ELF-1 (cell line): Measurements from ENCODE around the gene LRP3.
"Not testable (repeated sequence)": the region's sequence is repeated elsewhere in the genome, so short reads cannot be mapped to it uniquely, and the experiment has no call there.

ENCODE experiments used
- DNase-seq: peaks from one replicate; pipeline ENCODE4 v3.0.0-alpha.2; 2016; ENCODE audit warnings: low read depth, low spot score

Gene LRP3

DNA sequence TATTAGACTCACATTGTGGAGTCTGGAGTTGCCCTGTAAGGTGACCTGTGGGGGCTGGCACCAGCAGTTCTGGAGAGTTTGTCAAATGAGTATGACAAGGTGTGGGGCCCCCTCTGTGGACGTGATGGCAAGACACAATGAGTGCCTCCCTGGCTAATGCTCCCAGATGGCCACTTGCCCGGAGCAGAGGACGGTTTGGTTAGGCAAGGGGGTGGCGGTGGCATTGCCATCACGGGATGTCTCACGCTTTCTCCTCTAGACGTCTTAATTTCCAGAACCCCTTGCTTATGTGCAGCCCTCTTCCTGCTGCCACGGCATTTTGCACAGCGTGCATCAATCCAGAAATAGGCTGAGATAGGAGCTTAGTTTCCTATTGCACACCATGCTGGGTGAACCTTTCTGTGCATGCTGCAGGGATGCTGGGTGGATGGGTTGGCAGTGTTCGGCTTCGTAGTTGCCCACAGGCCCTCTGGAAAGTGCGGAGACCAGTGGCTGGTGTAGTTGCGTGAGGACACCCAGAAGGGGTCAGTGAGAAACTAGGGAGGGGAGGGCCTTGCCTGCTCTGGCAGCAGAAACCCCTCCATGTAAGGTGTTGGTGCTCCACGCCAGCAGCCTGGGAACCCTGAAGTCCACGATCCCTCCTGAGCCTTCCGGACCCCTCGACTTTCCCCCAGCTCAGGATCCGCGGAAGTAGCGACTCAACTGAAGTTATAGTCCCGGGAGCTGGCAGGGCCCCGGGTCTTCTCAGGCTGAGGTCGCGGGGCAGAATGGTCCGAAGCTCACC lies 18.1 kb upstream of the LRP3 start:
- no peak for DNase-seq

DNA sequence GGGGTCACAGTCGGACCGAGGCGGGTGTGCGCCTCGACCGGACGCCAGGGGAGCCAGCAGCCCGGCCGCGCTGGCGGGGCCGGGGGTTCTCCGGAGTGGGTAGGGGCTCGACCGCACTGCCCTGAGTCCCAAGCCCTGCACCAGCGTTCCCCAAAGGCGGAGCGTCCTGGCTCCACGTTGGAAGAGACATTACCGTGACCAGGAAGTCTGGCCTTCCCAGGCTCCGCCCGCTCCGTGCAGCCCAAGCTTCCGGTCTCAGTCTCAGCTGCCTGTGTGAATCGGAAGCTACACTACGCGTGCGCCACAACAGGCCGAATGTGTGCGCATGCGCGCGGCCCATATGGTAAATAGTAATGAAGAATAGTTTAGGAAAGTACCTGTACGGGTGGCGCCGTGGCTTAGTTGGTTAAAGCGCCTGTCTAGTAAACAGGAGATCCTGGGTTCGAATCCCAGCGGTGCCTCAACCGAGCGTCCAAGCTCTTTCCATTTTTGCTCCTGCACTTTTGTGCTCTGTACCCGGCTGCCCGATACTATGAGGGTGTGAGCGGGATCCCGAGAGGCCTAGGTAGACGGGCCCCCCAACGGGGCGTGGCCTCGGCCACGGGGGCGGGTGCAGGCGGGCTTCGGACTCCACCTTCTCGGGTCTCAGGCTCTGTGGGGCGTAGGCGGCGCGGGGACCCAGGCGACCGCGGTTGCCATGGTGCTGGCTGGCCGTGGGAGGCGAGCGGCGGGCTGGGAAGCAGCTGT lies 17.3 kb upstream of the LRP3 start:
- DNase-seq, result peak; percentile 100

DNA sequence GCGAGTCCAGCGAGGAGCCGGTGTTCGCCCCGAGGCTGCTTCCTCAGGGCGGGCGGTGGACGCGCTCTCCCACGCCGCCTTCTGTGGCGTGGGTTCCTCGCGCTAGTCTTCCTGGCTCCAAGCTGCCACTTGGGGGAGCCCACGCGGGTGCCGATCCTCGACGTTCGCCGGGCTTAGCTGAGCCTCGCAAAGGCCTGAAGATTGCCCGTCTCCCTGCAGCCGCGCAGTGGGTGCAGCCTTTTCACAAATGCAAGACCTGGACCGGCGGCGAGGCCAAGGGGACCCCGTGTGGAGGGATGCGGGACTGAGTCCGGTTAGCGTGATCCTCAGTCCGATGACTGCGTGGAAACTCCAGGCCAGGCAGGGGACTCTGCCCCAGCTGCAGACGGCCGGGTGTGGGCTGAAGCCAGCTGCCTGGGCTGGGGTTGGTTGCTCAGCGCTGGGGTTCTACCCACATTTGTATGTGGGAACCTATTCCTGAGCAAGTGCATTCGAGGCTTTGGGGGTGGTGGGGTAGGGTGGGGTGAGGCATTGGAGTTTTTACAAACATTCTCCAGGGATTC lies 16.6 kb upstream of the LRP3 start:
- no peak for DNase-seq

- DNase-seq, result no peak
Observed at GRCh38 chr19:33186431-33187182, 7.5 kb upstream of the LRP3 start.

GRCh38 chr19:33187183-33187540 lies 7.0 kb upstream of the LRP3 start:
- no peak for DNase-seq

GRCh38 chr19:33189453-33189852 lies 4.7 kb upstream of the LRP3 start:
- DNase-seq, result no peak

DNA sequence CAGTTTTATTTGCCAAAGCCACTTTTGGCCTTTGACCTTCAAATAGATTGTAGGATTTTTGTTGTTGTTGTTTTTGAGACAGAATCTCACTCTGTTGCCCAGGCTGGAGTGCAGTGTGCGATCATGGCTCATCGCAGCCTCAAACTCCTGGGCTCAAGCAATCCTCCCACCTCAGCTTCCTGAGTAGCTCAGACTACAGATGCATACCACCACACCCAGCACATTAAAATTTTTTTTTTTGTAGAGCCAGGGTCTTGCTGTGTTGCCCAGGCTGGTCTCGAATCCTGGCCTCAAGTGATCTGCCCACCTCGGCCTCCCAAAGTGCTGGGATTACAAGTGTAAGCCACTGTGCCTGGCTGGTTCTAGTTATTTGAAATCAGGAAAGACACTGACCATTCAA lies 3.0 kb upstream of the LRP3 start:
- not testable (repeated sequence) for DNase-seq

DNA sequence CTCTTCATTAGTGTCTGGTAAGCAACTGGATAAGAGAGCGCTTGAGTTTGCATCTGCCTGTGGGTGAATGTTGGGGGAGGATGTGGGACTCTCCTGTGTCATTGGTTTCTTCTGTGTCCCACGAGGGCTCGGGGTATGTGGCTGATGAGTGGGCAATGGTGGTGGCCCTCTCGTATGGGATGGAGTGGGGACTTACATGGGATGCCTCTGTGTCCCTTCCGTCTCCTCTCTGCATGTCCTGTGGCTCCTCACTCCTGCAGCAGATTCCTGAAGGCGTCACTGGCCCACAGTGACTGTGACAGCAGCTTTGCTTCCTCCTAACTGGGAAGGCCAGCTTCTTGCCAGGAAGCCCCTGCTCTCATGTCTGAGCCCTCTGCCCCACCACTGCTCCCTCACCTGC lies 2.6 kb upstream of the LRP3 start:
- no peak for DNase-seq

DNA sequence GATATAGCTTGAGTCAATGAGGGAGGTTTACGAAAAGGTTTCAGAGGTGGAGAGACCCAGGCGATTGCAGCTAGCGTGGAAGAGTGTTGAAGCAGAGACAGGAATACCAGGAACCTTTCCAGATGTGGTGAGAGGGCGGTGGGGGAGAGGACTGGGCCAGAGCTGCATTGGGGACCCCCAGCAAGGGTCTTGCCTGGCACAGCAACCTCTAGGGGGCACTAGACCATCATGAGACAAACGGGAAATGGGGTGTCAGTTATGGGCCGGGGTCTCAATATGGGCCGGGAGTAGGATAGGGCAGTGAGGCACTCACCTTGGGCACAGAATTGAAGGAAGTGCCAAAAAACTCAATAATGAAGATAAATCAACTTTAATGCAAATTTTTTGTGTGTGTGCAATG lies 2.1 kb upstream of the LRP3 start:
- DNase-seq, result no peak

DNA sequence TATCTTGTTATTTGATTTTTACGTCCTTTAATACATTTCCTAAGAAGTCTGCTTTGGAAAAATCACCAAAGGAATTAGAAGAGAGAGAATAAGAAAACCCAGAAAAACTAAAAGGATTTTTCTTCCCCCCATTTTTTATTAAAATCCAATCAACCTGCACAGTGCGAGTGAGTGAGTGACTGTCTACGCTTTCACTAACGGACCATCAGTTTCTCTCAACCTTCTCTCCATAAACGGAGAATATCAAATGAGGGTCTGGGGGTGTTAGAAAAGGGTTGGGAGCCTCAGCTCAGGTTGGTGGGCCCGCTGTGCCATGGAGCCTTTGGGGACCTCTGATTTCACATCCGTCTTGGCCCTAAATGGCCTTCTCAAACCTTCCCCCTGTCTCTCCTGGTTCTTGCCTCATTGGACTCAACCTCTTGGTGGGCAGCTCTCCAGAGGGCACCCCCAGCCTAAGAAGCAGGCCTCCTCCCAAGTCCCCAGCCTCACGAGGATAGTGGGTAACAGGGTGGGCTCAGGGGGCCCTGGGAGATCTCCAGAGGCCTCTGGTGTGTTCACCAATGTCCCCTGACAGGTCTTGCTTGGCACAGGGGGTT lies 763 bp upstream of the LRP3 start:
- no peak for DNase-seq

- no peak for DNase-seq
Observed at GRCh38 chr19:33194532-33194885, 379 bp downstream of the LRP3 start.

DNA sequence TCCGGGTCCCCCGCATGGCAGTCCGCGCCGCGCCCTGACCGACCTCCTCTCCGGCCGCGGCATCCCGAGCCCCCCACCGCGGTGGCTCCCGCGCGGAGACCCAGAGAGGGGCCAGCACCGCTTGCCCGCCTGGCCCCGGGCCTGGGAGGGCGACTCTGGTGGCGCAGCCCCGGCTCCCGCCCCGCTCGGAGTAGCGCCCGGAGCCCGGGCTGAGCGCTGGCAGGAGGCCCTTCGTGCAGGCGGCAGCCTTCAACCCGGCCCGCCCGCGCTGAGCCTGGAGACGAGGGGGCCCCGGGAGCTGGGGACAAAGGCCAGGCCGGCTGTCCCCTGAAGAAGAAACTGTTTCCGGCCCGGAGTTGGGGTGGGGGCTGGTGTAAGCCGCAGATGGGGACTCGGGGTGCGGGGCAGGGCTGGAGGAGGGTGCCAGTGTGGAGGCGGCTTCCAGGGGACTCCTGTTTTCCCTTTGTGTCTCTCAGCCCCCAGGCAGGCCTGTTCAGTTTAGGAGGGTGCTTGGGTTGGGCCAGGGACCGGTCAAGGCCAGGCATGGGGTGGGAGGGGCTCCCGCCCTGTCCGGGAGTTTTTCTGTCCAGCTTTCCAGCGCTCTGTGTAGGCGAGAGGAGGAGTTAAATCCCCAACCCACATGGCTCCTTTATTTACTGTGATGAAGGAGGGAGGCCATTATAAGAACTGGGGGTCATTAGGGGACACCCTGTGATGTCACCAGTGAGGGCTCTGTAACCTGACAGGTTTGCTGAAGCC lies 935 bp downstream of the LRP3 start:
- DNase-seq, result peak; percentile 11

DNA sequence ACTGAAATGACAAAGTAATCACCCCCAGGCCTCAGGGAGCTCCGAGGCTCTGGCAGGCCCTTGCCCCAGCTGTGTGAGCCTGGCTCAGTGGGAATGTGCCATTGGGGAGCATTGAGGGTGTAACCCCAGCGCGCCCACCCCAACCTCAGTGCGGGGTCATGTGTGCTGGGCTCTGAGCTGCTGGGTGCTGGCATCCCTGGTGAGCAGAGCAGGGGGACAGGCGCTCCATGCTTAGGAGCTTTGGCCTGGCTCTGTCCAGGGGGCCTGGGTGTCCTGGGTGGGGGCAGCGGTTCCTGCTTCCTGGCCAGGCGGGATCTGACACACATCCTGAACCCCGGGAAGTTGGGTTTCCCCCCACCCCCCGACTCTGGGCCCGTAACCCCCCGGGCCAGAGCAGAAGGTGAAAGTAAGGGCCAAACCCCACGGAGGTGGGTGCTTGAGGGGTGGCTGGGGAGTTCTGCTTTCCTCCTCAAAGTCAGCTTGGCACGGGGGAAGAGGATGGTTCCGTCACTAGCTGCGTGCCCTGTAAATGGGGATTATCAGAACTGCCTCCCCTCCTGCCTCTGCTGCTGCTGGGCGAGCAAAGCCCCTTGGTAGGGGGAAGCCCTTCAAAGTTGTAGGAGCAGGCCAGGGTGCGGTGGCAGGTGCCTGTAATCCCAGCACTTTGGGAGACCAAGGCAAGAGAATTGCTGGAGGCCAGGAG lies 1.7 kb downstream of the LRP3 start:
- no peak for DNase-seq

- no peak for DNase-seq
Observed at GRCh38 chr19:33196446-33197193, 2.5 kb downstream of the LRP3 start.

DNA sequence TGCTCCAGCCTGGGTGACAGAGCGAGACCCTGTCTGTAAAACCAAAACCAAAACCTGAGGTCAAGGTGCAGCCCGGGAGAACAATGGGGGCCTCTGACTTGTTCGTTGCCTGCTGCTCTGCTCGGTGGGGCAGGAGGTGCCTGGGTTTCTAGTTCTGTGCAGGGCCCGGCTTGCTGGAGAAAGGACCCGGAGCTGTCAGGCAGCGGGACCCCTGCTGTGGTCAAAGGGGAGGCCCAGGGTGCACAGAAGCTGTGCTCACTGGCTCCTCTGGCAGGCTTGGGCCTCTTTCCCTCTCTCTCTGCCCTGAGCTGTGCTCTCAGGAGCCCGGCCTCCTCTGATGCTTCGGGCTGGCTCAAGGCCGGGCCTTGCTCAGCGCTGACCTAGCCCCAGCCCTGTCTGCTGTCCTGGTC lies 3.5 kb downstream of the LRP3 start:
- no peak for DNase-seq

- DNase-seq, result no peak
Observed at GRCh38 chr19:33198169-33198568, 4.0 kb downstream of the LRP3 start.

DNA sequence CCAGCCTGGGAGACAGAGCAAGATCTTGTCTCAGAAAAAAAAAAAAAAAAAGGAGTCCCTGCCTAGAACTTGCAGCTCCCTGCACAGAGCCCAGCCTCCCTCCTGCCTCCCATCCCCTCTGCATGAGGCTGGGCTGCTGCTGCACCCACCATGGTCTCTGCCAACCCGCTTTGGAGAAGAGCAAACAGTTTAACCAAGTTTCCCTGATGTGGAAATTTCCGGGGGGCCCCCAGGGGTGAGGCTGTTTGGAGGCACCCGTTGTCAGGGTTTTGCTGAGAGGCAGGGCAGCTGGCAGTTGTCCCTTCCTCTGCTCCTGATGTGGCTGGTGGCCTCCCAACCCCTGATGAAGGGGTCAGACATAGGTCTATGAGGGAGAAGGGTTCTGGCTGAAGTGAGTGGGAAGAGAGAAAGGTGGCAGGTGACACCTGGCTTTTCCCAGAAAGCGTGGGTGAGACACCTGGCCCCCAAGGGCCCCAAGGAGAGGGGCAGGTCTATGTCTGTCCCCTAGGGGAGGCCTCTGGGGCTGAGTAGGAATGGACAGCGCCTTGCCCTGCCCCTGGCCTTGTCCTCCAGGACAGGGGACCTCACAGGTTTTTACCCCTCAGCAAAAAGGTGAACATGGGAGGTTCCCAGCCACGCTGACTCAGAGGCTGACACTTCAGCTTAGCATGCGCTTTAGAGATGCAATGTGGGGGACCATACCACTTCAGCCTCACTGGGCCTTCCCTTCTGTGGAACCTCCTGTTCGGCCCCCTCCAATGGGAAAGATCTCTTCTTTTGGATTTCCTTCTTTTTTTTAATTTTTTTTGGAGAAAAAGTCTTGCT lies 5.5 kb downstream of the LRP3 start:
- no peak for DNase-seq

GRCh38 chr19:33201473-33201872 lies 7.3 kb downstream of the LRP3 start:
- DNase-seq, result no peak
